Measurements from ENCODE around the gene CSNK1D.

Gene CSNK1D

DNA sequence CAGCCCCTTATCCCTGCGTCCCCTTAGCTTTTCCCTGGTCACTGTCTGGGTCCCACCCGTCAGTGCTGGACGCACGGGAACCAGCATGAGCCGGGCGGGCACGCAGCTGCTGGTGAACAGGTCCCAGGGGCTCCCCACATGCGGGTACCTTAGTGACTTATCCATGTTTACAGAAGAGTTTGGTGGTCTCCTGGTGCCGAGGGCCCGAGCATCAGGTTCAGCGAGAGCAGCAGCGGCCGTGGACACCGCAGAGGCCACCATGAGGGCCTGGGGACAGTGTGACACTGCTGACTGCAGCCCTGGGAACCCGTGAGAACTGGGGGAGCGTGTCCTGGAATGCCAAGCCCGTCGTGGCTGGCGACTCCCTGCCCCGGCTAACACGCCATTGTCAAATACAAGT is 37.4 kb upstream of the CSNK1D start:
- DNase-seq (ENCODE audit: low read depth, low spot score) = no peak

- DNase-seq (ENCODE audit: low read depth, low spot score) = no peak
These were observed 36.4 kb upstream of the CSNK1D start for GRCh38 chr17:82309656-82310570.

DNA sequence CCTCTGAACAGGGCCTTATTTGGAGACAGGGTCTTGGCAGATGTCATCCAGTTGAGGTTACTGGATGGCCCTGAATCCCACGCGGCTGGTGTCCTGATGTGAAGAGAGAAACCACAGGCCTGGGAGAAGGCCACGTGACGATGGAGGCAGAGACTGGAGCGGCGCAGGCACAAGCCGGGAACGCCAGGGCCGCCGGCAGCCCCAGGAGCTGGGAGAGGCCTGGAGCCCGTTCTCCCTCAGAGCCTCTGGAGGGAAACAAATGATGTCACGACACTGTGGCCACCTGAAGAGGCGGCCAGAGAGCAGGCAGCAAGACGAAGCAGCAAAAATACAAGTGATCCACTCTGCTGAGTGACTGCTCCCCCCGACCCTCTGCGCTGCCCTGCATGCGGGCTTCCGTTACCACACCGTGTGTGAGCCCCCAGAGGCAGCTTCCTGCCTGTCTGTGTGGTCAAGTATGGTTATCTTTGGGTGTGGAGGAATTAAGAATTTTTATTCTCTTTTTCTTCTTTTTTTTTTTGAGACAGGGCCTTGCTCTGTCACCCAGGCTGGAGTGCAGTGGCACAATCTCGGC is 32.3 kb upstream of the CSNK1D start:
- no peak for DNase-seq (ENCODE audit: low read depth, low spot score)

- no peak for DNase-seq (ENCODE audit: low read depth, low spot score)
These were observed 31.6 kb upstream of the CSNK1D start for GRCh38 chr17:82304826-82305726.

- DNase-seq (ENCODE audit: low read depth, low spot score) = no peak
These were observed 30.7 kb upstream of the CSNK1D start for GRCh38 chr17:82303944-82304808.

DNA sequence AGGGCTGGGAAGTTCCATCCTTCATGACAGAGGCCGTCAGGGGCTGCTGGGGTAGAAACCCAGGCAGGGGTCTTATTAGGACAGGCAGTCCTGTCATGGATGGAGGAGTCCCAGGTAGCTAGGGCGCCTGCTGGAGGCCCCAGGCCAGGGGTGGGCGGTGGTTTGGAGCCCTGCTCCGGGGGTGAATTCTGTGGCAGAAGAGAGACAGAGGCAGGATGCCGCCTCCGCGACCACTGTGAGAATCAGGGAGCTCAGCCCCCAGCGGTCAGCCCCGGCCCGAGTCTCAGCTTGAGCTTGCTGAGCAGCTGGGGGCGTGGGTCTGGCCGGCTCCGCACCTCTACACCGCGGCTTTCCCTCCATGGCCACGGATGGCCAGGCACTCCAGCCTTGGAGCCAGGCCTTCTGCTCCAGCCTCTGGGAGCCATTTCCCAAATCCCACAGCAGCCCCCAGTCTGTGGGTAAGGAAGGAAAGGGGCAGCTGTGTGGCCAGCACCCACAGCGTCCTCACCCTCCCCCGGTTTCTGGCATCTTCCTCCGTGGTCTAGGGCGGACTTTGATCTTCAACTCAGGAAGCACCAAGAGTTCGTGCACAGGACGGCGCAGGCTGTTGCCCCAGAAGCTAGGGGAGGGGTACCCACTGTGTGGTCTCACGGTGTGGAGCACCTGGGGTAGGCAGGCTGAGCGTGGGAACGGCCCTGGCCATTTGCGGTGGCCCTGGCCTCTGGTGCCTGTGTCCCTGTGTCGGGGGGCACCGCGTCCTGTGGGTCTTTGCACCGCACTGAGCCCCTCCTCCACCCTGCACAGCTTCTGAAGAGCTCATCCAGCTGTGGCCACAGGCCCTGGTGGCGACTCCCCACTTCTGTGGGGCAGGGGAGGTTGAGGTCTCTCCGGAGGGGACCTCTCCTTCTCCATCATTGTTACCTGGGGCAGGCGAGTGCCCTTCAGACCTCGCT is 29.8 kb upstream of the CSNK1D start:
- DNase-seq (ENCODE audit: low read depth, low spot score) = no peak

DNA sequence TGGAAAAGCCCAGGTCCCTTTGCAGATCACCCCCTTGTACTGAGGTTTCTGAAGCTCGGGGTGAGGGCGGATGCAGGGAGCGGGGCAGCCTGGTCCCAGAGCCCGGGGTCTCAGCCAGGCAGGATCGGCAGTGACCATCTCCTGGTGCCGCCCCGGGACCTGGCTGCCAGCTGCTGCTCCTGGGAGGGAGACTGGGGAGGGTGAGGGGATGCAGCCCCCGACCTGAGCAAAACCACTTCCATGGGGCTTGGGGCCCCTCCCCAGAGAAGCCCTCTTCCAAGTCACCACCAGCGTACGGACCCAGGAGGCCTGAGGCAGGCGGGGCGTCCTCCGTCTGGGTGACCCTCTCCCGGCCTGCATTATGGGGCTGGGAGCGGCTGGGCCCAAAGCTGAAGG is 29.1 kb upstream of the CSNK1D start:
- no peak for DNase-seq (ENCODE audit: low read depth, low spot score)

DNA sequence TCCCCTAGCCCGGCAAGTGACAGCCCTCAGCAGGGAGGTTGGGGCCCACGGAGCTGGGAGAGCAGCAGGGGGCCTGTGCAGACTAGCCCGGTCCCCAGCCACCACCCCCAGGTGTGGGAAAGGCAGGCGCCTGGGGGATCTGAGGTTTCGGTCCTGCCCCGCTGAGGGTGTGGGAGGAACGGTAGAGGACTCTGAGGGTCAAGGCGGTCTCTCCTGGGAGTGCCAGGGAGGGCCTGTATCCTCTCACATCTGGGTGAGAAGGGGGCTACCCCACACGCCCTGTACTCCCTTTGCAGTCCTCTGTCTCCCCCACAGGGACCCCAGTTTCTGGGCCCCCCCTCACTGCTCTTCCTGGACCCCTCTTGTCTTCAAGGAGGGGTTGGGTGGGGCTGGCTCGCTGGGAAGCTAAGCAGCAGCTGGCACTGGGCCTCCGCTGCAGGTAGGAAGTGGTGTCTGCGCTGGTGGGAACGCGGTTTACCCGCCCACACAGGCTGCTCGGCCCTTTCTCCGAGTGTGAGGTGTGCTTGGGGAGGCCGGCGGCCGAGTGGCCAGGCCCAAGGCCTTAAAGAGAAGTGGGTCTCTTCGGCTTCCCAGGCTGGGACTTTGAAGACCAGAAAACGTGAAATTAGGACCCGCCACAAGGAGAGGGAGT is 28.5 kb upstream of the CSNK1D start:
- no peak for DNase-seq (ENCODE audit: low read depth, low spot score)

DNA sequence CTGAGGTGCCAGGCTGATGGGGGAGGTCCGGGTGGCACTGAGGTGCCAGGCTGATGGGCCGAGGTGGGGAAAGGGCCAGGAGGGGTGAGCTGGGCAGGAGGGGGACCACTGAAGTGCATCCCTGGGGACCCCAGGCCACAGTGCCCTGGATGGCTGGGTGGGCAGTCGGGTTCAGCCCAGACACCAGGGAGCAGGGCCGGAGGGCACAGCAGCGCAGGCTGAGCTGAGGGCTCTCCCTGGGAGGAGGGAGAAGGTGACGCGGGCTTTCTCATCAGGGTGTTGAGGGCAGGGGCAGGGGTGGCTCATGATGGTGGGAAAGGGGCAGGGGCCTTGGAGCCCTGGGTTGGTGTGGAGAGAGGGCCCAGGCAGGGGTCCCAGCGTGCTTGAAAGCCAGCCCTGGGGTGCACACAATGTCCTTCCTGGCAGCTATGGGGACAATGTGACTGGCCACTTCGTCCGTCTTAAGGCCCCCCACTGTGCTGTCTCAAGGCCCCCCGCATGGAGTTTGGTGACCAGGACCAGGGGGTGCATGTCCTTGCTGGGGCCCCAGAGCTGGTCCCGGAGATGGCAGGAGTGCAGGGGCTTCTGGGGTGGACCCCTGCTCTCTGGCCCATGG is 27.9 kb upstream of the CSNK1D start:
- DNase-seq (ENCODE audit: low read depth, low spot score) = no peak

DNA sequence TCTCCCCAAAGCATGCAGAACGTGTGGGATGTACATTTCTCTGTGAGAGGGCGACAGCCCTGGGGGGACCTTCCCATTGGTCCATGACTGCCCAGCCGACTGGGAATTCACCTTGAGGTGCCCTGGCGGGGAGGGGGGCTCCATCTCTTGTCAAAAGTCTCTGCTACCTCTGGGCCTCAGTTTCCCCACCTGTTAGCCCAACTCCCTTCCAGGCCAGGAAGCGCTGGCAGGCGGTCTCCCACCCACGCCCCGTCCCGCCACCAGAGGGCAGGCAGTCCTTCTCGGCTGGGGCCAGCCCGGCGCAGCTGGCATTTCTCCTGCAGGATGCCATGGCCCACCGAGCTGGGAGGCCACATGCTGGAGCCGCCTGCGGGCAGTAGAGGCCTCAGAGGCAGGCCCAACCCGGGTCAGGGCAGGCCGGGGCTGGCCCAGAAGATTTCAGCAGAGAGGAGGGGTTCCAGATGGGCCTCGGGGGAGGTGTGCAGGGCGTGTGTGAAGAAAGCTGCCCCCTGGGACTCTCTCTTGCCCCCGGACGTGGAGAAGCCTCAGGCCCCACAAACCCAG is 27.3 kb upstream of the CSNK1D start:
- DNase-seq (ENCODE audit: low read depth, low spot score) = no peak

GRCh38 chr17:82300228-82300627 is 26.7 kb upstream of the CSNK1D start:
- DNase-seq (ENCODE audit: low read depth, low spot score) = no peak

DNA sequence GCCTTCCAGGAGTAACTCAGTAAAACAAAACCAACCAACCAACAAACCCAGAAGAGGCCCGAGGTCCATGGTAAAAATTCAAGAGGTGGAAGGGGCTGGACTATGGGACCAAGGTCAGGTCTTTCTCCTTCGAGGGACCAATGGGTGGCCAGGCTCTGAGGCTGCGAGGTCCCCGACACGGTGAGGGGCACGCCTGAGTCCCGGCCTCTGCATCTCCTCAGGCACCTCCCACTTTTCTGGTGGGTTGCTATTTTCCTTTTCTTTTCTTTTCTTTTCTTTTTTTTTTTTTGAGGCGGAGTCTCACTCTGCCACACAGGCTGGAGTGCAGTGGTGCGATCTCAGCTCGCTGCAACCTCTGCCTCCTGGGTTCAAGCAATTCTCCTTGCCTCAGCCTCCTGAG is 26.0 kb upstream of the CSNK1D start:
- DNase-seq (ENCODE audit: low read depth, low spot score) = no peak

GRCh38 chr17:82298538-82299421 is 25.3 kb upstream of the CSNK1D start:
- no peak for DNase-seq (ENCODE audit: low read depth, low spot score)

GRCh38 chr17:82297714-82298537 is 24.4 kb upstream of the CSNK1D start:
- DNase-seq (ENCODE audit: low read depth, low spot score) = peak; percentile 88

DNA sequence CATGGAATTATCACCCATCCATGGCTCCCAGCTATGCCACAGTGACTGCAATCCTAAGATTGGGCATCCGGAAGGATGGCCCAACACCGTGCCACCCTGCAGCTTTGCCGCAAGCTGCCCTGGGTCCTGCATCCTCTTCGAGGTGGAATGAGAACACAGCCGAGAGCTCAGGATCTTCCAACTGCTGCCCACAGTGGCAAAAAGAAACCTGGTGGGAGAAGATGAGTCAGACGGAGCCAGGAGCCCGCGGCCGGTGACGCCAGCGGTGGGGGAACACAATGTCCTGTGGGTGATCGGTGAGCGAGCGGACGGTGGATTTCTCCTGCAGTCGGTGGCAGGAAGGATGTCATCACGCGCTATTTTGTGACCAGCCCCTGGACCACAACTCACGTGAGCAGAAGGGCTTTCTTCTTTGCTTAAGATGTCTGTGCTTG is 23.8 kb upstream of the CSNK1D start:
- peak; percentile 63 for DNase-seq (ENCODE audit: low read depth, low spot score)

GRCh38 chr17:82296511-82297279 is 23.2 kb upstream of the CSNK1D start:
- DNase-seq (ENCODE audit: low read depth, low spot score) = no peak
